Activated CD8-positive, alpha-beta memory T cell treated with anti-CD3 and anti-CD28 coated beads, Interleukin-2, amount 50 U/mL, for 24 hours (primary cell): ENCODE results near the gene AMOTL1.
"Not testable (repeated sequence)": the region's sequence is repeated elsewhere in the genome, so short reads cannot be mapped to it uniquely, and the experiment has no call there.

Source experiments
- DNase-seq: peaks from one replicate; pipeline ENCODE4 v3.0.0-alpha.2; 2020; ENCODE audit errors: extremely low read depth

Gene AMOTL1

DNA sequence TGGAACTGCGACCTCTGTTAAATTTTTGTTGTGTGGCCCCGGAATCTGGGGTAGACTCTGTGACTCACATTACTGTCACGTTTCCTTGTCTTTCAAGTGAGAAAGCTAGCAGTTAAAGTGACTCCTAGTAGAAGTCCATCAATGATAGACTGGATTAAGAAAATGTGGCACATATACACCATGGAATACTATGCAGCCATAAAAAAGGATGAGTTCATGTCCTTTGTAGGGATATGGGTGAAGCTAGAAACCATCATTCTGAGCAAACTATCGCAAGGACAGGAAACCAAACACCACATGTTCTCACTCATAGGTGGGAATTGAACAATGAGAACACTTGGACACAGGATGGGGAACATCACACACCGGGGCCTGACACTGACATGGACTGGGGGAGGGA is 23.8 kb downstream of the AMOTL1 start:
- DNase-seq, result not testable (repeated sequence)

DNA sequence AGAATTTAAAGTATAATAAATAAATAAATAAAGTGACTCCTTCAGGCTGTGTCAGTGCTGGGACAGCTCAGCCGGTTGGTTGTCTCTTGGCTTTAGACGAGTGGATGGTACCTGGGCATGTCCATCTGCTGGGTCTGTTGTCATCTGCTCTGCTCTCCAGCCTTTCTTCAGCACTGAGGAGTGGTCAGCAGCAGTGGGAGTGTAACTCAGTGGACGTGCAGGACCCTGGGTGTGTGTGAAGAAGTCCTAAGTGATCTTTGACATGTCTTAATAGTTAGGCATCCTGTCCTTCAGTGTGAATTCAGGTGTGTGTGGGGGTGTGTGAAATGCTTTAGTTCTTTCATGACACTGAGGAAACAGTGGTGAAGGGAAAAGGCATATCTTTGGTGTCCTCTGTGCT is 24.3 kb downstream of the AMOTL1 start:
- no peak for DNase-seq

DNA sequence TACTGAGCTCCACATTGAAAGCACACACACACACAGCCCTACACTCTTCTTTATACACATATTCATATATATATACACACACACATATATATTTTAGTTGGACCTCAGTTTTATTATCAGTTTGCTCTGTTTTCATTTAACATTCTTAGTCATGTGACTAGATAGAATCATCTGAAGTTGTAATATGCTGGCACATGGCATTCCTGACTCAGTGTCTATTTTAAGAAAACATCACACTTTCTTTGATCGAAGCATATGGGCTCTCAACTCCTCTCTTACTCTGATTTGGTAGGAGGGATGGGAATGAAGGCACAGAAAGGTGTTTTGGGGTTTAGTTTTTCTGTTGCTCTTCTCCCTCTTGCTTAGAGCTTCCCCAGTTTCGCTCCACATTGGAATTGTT is 24.8 kb downstream of the AMOTL1 start:
- no peak for DNase-seq

DNA sequence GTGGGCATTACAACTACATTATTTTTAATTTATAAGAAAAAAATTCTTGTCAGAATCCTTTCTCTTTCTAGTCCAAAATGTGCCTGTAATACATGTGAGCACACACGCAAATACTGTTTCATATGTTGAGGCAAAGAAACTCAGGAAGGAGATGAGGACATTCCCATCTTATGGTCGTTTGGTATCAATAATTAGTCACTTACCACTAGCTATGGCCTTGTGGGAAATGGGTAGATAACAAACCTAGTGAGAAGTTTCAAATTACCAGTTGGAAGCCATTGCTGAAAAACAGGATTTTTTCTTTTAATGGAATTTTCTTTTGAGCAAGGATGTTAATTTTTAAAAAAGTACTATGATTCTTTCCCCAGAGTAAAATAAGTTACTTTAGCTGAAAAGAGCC is 25.7 kb downstream of the AMOTL1 start:
- no peak for DNase-seq

DNA sequence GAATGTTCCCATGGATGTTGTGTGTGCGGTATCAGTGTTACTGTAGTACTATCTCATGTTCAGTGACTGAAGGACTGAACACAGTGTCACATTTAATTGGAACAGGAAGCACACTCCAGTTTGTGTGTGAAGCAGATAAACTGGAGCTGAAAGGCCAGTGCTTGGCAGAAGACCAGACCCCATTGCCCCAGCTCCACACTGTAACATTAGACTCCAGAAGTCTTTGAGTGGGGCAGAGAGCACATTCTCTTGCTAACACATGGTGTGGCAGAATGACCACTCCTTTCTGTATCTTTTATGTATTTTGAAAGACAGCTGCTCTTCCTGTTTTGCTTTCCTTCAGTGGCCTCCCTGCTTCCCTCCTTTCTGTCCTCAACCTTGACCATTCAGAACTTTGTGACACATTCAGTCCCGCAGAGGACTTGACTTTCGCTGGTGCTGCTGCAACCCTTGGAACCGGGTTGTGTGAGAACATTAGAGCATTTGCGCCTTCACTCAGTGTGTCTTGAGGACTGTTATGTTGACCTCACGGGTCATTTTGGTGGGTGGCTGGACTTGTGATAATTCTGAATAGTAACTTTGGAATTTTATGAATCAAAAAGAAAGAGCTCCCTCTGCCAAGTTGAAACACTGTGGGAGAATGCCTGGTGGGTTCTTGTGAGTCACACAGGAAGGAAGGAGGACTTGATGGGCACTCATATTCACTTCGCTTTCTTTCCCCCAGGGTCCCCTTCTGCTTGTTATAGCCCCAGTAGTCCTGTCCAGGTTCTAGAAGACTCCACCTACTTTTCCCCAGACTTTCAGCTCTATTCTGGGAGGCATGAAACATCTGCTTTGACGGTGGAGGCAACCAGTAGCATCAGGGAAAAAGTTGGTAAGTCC is 26.4 kb downstream of the AMOTL1 start:
- DNase-seq, result no peak

DNA sequence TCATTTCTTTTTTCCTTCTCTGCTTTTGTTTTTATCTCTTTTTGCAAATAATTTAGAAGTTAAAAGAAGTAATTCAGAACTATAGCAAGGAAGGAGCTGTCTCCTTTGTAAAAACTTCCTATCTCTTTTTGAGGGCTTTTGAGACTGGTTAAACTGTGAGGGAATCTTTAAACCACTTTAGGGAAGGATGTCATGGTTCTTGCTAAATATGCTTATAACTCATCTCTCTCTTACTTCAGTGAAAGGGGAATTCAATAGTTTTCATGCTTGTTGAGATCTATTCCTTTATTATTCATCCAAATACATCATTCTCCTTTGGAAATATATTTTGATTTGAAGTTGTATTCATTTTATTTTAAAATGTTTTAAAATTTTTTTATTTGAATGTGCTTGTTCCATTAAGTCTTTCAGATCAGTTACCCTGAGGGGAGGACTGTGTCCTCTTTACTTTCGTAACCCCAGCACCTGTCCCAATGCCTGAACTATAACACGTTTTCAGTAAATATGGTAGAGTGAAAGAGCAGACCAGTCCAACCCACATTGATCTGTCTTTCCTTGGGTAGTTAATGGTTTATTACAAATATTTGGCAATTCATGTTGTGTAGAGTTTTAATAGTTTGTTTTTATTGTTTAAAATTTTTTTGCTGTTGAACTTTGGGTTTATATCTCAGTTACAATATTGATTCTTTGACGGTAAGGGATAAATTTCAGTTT is 27.5 kb downstream of the AMOTL1 start:
- DNase-seq, result no peak

DNA sequence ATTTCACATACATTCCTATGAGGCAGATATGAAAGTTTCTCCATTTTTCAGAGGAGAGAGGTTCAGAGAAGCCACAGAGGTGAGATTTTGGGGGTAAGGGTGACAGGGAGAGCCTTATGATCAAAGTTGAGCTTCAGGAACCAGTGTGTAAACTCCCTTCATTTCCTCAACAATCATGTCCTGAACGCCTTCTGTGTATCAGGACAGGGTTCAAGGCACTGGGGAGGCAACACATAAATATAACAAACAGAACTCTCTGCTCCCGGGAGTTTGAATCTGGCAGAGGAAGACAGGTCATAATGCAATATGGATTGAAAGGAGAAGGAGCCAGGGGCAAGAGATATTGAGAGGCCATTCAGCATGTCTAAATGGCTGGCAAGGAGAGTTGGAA is 28.0 kb downstream of the AMOTL1 start:
- no peak for DNase-seq

DNA sequence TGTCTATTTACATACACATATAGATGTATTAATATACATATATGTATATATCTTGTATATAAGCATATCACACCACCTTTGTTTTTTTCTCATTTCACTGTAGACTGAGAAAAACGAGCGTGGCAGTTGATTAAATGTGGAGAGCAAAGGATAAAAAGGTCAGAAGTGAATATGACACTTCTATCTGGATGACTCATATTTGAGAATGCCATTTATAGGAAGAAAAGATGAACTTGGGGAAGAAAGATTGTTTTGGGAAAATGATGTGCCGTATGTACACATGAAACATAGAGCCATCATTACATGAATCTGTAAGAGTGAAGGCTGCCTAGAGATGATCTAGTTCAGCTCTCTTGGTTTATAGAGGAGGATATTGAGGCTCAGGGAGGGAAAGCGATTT is 28.7 kb downstream of the AMOTL1 start:
- DNase-seq, result no peak

DNA sequence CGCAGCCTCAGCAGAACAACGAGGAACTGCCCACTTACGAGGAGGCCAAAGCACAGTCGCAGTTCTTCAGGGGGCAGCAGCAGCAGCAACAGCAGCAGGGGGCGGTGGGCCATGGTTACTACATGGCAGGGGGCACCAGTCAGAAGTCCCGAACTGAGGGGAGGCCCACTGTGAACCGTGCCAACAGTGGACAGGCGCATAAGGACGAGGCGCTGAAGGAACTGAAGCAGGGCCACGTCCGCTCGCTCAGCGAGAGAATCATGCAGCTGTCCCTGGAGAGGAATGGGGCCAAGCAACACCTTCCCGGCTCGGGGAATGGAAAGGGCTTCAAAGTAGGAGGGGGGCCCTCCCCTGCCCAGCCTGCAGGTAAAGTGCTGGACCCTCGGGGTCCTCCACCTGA is 31.6 kb downstream of the AMOTL1 start:
- no peak for DNase-seq

DNA sequence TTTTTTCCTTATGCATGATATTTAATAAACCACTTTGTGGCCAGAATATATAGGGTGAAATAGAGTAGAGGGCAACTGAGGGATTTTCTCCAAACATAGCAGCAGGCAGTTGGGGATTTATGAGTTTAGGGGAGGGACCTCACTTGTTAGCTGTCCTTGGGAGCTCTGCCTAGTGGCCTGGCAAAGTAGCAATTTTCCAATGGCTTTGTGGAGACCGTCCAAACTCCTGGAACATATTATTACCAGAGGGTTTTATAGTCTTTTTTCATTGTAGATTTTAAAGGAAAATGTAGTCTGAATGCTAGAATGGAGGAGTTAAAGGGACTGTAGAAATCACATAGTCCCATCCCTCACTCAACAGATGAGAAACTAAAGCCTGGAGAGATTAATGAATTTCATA is 32.3 kb downstream of the AMOTL1 start:
- no peak for DNase-seq

DNA sequence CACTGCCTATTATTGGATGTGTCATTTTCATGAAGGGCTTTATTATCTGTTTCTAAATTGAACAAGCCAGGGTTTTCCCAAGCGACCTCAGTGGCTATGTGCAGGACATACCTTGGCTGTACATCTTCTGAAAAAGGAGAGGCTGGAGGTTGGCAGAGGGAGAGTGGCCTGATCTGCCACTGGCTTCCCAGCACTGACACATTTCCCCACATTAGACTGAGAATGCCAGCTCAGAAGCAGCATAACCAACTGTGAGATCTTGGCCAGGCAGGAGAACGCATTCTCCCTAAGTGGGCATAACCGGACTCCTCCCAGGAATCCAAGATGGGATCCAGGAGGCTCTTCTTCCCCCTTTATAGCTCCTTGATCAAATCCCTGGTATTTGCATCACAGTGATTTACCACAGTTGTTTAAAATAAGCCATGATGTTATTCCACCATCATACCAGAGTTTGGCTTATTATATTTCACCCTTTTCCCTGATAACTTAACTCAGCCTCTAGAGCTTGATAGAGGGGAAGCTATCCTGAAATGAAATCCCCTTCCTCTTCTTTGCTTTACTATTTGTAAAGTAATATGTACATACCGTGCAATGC is 33.8 kb downstream of the AMOTL1 start:
- no peak for DNase-seq

DNA sequence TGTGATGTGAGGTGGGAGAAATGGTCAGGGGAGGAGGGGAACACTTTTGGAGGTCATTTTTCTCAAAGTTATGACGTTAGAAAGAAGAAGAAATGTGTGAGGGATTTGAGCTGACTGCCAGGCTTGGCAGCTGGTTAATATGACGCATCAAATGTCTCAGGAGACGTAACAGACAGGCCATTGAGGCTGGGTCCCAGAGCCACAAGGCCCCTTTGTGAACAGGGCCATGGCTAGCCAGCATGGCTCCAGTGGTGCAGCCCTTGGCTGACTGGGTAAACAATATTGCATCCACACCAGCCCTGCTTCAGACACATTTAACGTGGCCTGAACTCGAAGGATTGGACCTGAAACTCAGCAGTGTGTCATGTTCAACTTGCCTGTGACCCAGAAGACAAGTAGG is 34.3 kb downstream of the AMOTL1 start:
- DNase-seq, result no peak

DNA sequence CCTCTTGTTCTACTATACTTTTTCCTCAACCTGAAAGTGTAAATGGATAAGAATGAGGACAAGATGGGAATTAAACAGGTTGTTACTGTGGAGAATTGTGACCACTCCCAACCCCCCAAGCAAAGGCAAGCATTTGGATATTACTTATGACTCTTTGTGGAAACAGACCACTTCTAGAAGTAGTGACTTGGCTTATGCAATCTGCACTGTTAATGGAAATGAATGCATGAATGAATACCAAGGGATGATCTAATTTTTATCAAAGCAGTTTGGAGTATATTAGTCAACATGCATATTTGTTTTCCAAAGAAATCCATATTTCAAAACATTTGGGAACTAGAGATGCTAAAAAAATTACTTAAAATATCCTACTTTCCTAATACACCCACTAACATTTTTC is 35.3 kb downstream of the AMOTL1 start:
- DNase-seq, result no peak

DNA sequence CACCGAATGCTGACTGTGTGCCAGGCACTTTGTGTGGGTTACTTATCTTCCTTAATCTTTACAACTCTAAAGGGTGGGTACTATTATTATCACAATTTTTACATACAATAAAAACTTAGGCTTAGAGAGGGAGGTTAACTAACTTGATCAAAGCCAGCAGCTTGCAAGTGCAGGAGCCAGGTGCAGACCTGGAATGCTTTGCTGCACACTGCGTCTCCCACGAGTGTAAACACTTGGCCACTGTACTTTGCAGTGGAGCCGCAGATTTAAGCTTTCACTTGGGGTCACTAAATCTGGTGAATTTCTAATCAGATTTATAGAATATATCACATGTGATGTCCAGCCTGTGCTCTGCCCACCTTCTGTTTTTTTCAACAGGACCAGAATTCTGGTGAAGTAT is 36.7 kb downstream of the AMOTL1 start:
- no peak for DNase-seq

DNA sequence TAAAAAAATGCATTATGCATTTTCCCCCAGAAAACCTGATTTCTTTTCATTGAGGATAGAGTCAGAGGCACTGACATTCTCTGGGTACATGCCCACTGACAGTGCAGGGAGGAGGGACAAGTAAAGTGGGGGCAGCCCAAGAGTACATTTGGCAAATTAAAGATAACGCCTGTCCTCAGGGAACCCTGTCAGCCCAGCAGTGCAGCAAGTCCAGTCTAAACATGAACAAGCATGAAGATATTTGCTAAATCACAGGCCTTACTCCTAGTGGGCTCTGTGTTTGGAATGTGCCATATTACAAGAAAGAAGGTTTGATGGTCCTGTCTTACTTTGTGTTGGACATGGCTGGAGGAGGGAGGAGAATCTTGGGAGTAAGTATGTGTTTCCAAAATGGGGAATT is 37.9 kb downstream of the AMOTL1 start:
- no peak for DNase-seq

DNA sequence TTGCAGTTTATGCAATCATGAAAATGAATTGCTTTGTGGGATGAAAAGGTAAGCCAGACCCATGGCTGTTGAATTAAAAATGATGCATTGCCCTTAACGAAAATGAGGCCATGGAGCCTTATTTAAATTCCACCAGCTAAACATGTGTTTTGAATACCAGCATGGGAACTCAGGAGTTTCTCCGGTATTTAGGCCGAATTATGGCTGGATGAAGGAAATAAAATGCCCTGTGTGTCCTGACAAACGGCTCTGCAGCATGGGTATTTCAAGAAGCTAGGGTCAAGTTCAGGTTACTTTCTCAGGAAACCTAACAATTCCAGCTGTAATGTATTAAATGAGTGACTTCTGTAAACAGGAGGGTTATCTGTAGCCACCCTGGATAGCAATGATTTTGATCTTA is 38.3 kb downstream of the AMOTL1 start:
- no peak for DNase-seq

DNA sequence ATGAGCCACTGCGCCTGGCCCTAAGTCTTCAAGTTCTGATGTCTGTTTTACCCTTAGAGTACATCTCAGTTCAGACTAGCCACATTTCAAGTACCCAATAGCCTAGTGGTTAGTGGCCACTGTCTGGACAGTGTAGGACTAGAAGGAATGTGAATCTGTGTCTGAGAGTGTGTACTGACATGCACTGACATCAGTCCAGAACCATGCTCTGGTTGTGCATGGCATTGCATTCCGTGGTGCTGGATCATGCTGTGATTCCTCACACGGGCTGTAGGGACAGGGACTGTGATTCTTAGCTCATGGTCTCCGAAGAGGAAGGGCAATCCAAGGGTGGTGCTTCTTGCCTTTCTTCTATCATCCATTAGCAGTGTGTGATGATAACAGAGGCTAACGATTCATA is 41.1 kb downstream of the AMOTL1 start:
- no peak for DNase-seq

DNA sequence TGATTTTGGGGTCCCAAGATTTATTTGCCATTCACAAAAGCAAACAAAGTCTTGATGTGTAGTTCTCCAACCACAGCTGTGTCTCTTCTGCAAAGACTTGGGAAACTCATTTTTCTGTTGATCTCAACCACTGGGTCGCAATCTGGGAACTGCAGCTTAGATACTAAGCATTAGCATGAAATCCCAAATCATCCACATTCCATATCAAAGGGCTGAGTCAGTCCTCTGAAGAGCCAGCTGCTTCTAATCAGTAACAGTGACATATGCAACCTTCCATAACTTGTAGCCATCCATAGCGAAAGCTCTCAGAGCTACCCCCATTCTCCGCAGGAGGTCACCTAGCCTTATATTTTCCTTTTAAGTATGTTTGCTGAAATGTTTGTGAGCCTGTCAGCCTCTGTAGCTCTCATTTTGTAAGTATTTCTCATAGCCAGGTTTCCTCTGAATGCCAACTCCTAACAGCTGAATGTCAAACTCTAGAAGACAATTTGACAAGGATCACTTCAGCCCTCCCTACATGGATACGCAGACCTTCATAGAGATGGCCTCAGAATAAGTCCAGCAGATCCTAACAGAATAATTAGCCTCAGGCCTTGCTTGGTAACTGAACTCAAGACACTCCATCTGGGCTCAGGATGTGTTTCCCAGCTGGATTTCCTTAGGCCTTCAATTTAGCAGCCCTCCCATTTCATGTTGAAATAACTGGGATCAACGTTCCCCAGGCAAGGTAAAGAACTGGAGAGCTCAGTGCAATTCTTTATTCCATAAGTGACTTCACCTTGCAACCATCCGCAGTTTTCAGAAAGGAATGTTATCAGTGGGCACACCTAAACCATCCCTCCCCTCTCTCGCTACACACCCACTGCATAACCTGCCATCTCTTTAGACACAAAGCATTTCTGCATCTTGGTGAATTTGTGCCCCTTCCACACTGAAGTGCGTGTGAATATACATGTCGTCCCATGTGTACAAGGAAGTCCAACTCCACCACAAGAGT is 44.9 kb downstream of the AMOTL1 start:
- DNase-seq, result not testable (repeated sequence)

DNA sequence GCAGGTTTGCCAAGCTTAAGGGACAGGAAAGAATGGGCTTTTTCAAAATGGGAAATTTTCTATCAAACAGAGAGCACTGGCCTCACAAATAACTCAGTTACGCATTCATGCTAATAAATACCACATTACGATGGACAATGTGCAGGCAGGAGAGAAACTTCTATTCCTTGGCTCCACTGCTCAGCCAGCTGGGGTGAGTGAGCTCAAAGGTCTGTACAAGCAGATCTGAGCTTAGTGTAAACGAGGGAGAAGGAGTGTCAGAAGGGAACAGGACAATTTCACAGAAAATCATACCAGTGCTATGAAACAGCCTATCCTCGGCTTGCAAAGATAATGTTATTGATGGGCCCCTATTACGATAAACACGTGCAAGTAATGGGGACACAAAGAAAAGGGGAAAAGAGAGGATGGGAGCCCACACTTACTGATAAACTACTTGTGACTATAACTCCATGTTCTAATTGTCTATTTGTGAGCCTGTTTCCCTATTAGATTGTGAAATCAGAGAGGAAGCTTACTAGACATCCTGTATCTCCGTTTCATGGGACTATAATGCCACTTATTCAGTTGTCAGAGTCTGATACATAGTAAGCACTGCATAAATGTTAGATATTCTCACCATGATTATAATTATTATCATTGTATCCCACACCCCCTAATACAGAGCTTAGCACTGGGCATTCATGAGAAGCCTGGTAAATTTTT is 46.3 kb downstream of the AMOTL1 start:
- DNase-seq, result no peak

DNA sequence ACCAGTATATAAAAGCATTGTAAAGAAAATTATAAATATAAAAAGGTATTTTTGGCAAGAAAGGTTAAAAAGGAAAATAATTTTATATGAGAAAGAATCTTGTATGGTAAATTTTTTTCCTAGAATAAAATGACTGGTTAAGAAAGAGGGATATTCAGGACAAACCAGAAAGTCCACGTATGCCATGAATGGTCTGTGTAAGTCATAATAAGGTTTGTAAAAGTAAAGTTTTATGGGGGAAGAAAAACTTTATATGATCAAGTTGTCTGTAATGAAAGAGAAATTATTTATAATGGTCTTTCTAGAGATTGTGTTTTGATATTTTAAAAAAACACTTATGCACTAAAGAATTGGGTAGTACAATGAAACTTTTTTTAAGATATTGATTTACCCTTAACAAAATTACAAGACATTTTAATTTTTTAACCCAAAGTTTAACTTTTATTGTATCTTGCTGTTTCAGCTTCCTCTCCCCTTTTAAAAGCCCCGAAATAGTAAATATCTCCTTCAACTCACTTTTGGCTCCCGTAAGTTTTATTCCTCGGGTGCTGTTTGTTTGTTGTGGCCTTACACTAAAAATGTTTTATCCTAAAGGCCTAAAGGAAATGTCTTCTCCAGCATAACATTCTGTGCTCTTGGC is 47.7 kb downstream of the AMOTL1 start:
- no peak for DNase-seq

DNA sequence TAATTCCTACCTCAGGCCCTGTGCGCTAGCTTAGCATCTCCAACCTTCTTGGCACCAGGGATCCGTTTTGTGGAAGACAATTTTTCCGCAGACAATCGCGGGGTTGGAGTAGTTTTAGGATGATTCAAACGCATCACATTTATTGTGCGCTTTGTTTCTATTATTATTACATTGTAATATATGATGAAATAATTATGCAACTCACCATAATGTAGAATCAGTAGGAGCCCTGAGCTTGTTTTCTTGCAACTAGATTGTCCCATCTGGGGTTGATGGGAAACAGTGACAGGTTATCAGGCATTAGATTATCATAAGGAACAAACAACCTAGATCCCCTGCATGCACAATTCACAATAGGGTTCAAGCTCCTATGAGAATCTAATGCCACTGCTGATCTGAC is 52.3 kb downstream of the AMOTL1 start:
- no peak for DNase-seq
